Activated naive CD4-positive, alpha-beta T cell treated with anti-CD3 and anti-CD28 coated beads, Interleukin-2, amount 10 ng/mL, durations not matched to agents 7 days and 5 days (primary cell): ENCODE results near the gene BBS9.
"Not testable (repeated sequence)": the region's sequence is repeated elsewhere in the genome, so short reads cannot be mapped to it uniquely, and the experiment has no call there.

Experiments
- CTCF ChIA-PET: fragments of 350-600 bp; sonication (Branson Sonifier 250); formaldehyde crosslinking; loops from one replicate; lab custom pipeline; 2021; ENCODE audit warnings: antibody characterized with exemption; lab: Charles Lee
- DNase-seq: peaks from one replicate; pipeline ENCODE4 v3.0.0-alpha.2; 2020
- H3K27ac Mint-ChIP-seq: one replicate; pipeline ENCODE4 v1.8.0; 2021; ENCODE audit warnings: mild to moderate bottlenecking, moderate library complexity, mixed read lengths
- H3K27me3 Mint-ChIP-seq: one replicate; pipeline ENCODE4 v1.8.0; 2021; ENCODE audit warnings: mild to moderate bottlenecking, mixed read lengths
- H3K36me3 Mint-ChIP-seq: one replicate; pipeline ENCODE4 v1.8.0; 2021; ENCODE audit warnings: mixed read lengths
- H3K4me1 Mint-ChIP-seq: one replicate; pipeline ENCODE4 v1.8.0; 2021; ENCODE audit warnings: mixed read lengths
- H3K4me3 Mint-ChIP-seq: one replicate; pipeline ENCODE4 v1.8.0; 2021; ENCODE audit warnings: mild to moderate bottlenecking, moderate library complexity, mixed read lengths
- H3K9me3 Mint-ChIP-seq: one replicate; pipeline ENCODE4 v1.8.0; 2021; ENCODE audit warnings: mixed read lengths

The BBS9 gene

DNA sequence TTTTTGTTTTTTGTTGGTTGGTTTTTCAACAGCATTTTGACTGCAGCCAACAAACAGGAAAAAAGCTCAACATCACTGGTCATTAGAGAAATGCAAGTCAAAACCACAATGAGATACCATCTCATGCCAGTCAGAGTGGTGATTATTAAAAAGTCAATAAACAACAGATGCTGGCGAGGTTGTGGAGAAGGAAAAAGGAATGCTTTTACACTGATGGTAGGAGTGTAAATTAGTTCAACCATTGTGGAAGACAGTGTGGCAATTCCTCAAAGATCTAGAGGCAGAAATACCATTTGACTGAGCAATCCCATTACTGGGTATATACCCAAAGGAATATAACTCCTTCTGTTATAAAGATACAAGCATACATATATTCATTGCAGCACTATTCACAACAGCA is 355.1 kb downstream of the BBS9 start:
- CTCF ChIA-PET, H3K4me3 Mint-ChIP-seq, H3K27me3 Mint-ChIP-seq, H3K4me1 Mint-ChIP-seq, DNase-seq, H3K9me3 Mint-ChIP-seq, H3K27ac Mint-ChIP-seq, H3K36me3 Mint-ChIP-seq: not testable (repeated sequence)

GRCh38 chr7:33485747-33486493 is 356.6 kb downstream of the BBS9 start:
- CTCF ChIA-PET, result no interaction called here
- H3K27me3 Mint-ChIP-seq, result no peaks in the 10 kb centered on the region
- H3K27ac Mint-ChIP-seq, result no peak overlapping the region
- DNase-seq, result no peak
- no peaks in the 10 kb centered on the region for H3K9me3 Mint-ChIP-seq
- H3K4me3 Mint-ChIP-seq, result no peak overlapping the region
- H3K4me1 Mint-ChIP-seq, result no peaks in the 10 kb centered on the region
- no peaks in the 10 kb centered on the region for H3K36me3 Mint-ChIP-seq

DNA sequence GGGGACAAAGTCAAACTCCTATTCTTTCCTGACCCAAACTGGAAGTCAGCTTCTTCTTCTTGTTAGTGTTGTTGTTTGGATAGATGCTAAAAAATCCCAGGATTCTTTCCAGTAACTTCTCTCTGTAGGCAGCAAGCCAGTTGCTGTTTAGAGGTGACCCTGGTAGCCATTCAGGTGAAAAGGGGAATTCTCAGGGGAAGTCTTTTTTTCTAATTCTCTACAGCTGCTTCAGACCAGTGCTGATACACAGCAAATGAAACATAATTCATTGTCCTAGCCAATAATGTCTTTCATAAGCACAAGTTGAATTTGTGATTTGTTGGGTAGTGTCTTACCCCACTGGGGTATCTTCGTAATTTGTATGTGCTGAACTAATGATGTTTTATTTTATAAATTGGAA is 357.3 kb downstream of the BBS9 start:
- Mint-ChIP-seq H3K36me3 (no peaks in the 10 kb centered on the region), H3K4me1 (no peaks in the 10 kb centered on the region), H3K9me3 (no peaks in the 10 kb centered on the region), H3K4me3 (no peak overlapping the region), H3K27me3 (no peaks in the 10 kb centered on the region), H3K27ac (no peak overlapping the region)
- no peak for DNase-seq
- CTCF ChIA-PET, result no interaction called here

- no peaks in the 10 kb centered on the region for H3K36me3 Mint-ChIP-seq
- no peak overlapping the region for H3K4me3 Mint-ChIP-seq
- no peaks in the 10 kb centered on the region for H3K9me3 Mint-ChIP-seq
- CTCF ChIA-PET, result no interaction called here
- DNase-seq, result no peak
- H3K27ac Mint-ChIP-seq, result no peak overlapping the region
- no peaks in the 10 kb centered on the region for H3K4me1 Mint-ChIP-seq
- H3K27me3 Mint-ChIP-seq, result no peaks in the 10 kb centered on the region
Measured at GRCh38 chr7:33487998-33488682, 358.8 kb downstream of the BBS9 start.

GRCh38 chr7:33494474-33494873 is 365.1 kb downstream of the BBS9 start:
- H3K27ac Mint-ChIP-seq, result no peak overlapping the region
- H3K36me3 Mint-ChIP-seq, result no peaks in the 10 kb centered on the region
- H3K4me3 Mint-ChIP-seq, result no peak overlapping the region
- CTCF ChIA-PET, result no interaction called here
- no peaks in the 10 kb centered on the region for H3K4me1 Mint-ChIP-seq
- no peak for DNase-seq
- H3K9me3 Mint-ChIP-seq, result no peaks in the 10 kb centered on the region
- no peaks in the 10 kb centered on the region for H3K27me3 Mint-ChIP-seq

DNA sequence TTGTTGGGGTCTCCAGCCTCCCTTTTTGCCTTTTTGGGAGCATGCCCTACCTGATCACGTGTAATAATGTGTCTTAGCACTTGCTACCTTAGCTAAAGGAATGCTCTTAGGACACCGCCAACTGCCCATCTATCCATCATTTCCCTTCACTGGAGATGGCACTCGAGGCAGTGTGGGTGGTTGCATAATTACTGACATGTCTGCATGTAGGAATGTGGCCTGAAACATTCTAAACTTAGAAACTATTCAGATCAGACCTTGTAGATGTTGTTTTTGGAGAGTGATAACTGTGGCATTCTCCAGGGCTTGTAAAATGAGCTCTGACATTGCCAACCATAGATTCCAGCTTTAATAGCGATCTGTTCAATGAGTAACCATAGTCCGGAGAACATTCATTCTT is 365.8 kb downstream of the BBS9 start:
- no peak overlapping the region for H3K4me3 Mint-ChIP-seq
- CTCF ChIA-PET, result no interaction called here
- H3K9me3 Mint-ChIP-seq, result no peaks in the 10 kb centered on the region
- no peak for DNase-seq
- no peaks in the 10 kb centered on the region for H3K4me1 Mint-ChIP-seq
- no peak overlapping the region for H3K27ac Mint-ChIP-seq
- H3K36me3 Mint-ChIP-seq, result no peaks in the 10 kb centered on the region
- no peaks in the 10 kb centered on the region for H3K27me3 Mint-ChIP-seq

DNA sequence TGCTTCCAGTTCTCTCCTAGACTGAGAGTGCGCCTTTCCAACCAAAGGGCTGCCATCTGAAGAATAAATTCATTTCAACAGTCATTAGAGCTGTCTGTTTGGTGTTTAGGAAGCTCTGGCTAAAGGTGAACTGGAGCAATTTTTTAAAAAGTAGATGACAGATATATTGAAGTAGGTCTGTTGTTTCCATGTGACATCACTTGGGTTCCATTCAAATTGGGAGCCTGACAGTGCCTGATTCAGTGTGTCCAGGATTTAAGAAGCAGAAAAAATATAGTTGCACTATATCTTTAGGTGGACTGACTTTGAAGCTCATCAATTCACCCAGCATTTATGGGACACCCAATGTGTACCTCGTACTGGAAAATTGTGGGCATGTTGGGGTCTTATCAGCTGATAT is 367.7 kb downstream of the BBS9 start:
- no peak overlapping the region for H3K27ac Mint-ChIP-seq
- DNase-seq, result no peak
- H3K36me3 Mint-ChIP-seq, result no peaks in the 10 kb centered on the region
- no peaks in the 10 kb centered on the region for H3K4me1 Mint-ChIP-seq
- H3K9me3 Mint-ChIP-seq, result no peaks in the 10 kb centered on the region
- H3K27me3 Mint-ChIP-seq, result no peaks in the 10 kb centered on the region
- CTCF ChIA-PET, result no interaction called here
- H3K4me3 Mint-ChIP-seq, result no peak overlapping the region

GRCh38 chr7:33500703-33501701 is 371.6 kb downstream of the BBS9 start:
- Mint-ChIP-seq H3K27me3 (no peaks in the 10 kb centered on the region), H3K27ac (no peak overlapping the region), H3K36me3 (no peaks in the 10 kb centered on the region), H3K4me3 (no peak overlapping the region), H3K9me3 (no peaks in the 10 kb centered on the region), H3K4me1 (no peaks in the 10 kb centered on the region)
- CTCF ChIA-PET, result no interaction called here
- DNase-seq, result no peak

- Mint-ChIP-seq H3K9me3 (no peaks in the 10 kb centered on the region), H3K27ac (no peak overlapping the region), H3K4me3 (no peak overlapping the region), H3K4me1 (no peaks in the 10 kb centered on the region), H3K27me3 (no peaks in the 10 kb centered on the region), H3K36me3 (no peaks in the 10 kb centered on the region)
- CTCF ChIA-PET, result no interaction called here
- no peak for DNase-seq
Measured at GRCh38 chr7:33503014-33503413, 373.6 kb downstream of the BBS9 start.

DNA sequence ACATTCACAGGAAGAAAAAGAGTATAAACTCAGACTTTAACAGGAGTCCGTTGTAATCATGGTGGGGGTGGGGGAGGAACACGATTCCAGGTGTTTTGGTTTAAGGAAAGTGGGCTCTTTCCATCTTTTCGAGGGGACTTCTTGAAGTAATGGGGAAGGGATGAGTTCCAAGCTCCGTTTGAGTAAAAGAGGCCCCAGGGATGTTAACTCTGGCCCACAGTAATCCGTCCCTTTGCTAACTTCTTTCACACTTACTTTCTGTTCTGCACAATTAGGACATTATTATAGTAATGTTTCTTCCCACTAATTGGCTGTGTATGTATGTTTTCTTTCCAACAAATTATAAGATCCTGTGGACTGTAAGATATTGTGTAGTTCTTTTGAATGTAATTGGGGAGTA is 374.4 kb downstream of the BBS9 start:
- H3K27me3 Mint-ChIP-seq, result no peaks in the 10 kb centered on the region
- CTCF ChIA-PET, result no interaction called here
- H3K36me3 Mint-ChIP-seq, result no peaks in the 10 kb centered on the region
- H3K27ac Mint-ChIP-seq, result no peak overlapping the region
- H3K4me3 Mint-ChIP-seq, result no peak overlapping the region
- DNase-seq, result no peak
- H3K9me3 Mint-ChIP-seq, result no peaks in the 10 kb centered on the region
- H3K4me1 Mint-ChIP-seq, result no peaks in the 10 kb centered on the region

- CTCF ChIA-PET, result no interaction called here
- H3K4me1 Mint-ChIP-seq, result no peaks in the 10 kb centered on the region
- no peaks in the 10 kb centered on the region for H3K36me3 Mint-ChIP-seq
- DNase-seq, result no peak
- H3K27me3 Mint-ChIP-seq, result no peaks in the 10 kb centered on the region
- no peaks in the 10 kb centered on the region for H3K9me3 Mint-ChIP-seq
- H3K27ac Mint-ChIP-seq, result no peak overlapping the region
- H3K4me3 Mint-ChIP-seq, result no peak overlapping the region
Measured at GRCh38 chr7:33504266-33504665, 374.9 kb downstream of the BBS9 start.

DNA sequence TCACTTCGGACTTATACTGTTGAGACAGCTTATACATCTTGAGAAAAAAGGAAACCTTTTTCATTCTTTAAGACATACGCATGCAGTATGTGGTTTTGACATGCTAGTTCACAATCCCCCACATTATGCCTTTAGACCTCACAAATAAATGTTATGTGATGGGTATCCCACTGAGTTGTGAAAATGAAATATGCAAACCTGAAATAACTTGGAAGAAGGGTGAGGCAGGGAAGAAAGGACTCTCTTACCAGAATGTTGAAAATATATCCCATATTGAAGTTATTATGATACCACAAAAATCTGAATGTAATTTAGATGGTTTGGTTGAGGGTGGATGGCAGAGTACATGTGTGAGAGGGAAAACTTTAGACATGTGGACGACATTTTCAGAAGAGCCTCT is 379.8 kb downstream of the BBS9 start:
- no peaks in the 10 kb centered on the region for H3K4me1 Mint-ChIP-seq
- H3K27me3 Mint-ChIP-seq, result no peaks in the 10 kb centered on the region
- no peaks in the 10 kb centered on the region for H3K9me3 Mint-ChIP-seq
- H3K36me3 Mint-ChIP-seq, result no peaks in the 10 kb centered on the region
- CTCF ChIA-PET, result no interaction called here
- H3K27ac Mint-ChIP-seq, result no peak overlapping the region
- H3K4me3 Mint-ChIP-seq, result no peak overlapping the region
- no peak for DNase-seq

DNA sequence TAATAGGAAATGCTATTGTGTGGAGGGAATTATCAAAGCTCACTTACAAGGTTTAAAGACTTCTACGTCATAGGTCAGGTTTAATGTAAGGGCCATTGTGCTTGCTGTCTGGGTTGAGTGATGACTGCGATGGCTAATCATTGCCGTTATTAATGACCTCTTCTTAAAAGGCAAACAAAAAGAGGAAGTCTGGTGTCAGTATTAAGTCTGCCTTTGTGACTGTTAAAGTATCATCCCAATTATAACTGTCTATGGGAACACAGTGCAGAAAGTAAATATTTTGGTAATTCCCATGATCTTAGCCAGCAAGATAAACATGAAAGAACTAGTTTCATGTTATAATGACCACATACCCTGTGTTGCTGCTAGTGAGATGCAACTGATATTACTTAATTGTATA is 382.4 kb downstream of the BBS9 start:
- CTCF ChIA-PET, result no interaction called here
- no peaks in the 10 kb centered on the region for H3K9me3 Mint-ChIP-seq
- no peaks in the 10 kb centered on the region for H3K27me3 Mint-ChIP-seq

DNA sequence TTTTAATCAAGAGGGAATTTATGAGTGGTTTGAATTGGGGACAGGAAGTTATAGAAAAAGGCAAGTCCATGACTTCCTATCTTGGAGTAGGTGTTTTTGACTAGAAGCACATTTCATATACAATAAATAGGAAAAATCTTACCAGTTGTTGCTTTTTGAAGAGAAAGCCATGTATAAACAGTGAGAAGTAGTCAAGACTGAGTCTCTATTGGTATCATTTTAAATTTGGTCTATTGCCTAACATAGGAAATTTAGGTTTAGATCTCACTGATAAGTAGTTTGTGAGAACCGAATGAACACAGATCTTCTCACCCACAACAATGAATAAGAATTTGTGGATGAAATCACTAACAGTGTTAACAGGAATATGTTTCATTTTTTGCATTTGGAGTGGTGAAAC is 387.2 kb downstream of the BBS9 start:
- H3K36me3 Mint-ChIP-seq, result no peaks in the 10 kb centered on the region
- no peaks in the 10 kb centered on the region for H3K4me1 Mint-ChIP-seq
- CTCF ChIA-PET, result no interaction called here
- no peak overlapping the region for H3K27ac Mint-ChIP-seq
- DNase-seq, result no peak
- H3K27me3 Mint-ChIP-seq, result no peaks in the 10 kb centered on the region
- H3K4me3 Mint-ChIP-seq, result no peak overlapping the region
- H3K9me3 Mint-ChIP-seq, result no peaks in the 10 kb centered on the region

More for the DNA sequence above, 382.4 kb downstream of the BBS9 start:
- Mint-ChIP-seq H3K4me3 (no peak overlapping the region), H3K36me3 (no peaks in the 10 kb centered on the region), H3K4me1 (no peaks in the 10 kb centered on the region), H3K27ac (no peak overlapping the region)
- DNase-seq, result no peak
